GM18526 (cell line): ENCODE data around the gene CD93.

Experiments
- POLR2A ChIP-seq: IDR thresholded peaks from 3 replicates; pipeline ENCODE4 v1.6.1; 2011; ENCODE audit not compliant: insufficient read length; ENCODE audit errors: extremely low read depth

CD93 gene

GRCh38 chr20:23122796-23123655 lies 36.9 kb upstream of the CD93 start:
- no peak for TF ChIP-seq POLR2A

DNA sequence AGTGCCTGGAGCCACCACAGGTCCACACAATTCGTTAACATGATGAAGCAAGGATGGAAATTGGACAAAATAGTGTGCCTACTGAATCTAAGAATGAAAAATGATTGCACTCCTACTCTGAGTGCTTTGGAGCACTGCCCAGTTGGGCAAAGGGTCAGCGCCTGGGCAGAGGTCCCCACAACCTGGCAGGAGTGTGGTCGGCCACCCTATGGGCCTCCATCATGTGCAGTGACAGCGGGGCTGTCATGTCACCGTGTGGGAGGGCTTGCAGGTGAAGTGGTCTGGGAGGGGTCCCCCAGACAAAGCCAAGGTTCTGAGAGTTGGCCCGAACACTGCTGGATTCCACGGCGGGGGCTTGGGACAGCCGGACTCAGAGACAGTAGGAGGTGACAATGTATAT lies 36.2 kb upstream of the CD93 start:
- no peak for TF ChIP-seq POLR2A

- no peak for TF ChIP-seq POLR2A
Measured at GRCh38 chr20:23121751-23122320, 35.7 kb upstream of the CD93 start.

- TF ChIP-seq POLR2A = no peak
Measured at GRCh38 chr20:23120936-23121750, 35.0 kb upstream of the CD93 start.

- TF ChIP-seq POLR2A = no peak
Measured at GRCh38 chr20:23120261-23120660, 34.1 kb upstream of the CD93 start.

GRCh38 chr20:23119456-23120216 lies 33.5 kb upstream of the CD93 start:
- TF ChIP-seq POLR2A = no peak

DNA sequence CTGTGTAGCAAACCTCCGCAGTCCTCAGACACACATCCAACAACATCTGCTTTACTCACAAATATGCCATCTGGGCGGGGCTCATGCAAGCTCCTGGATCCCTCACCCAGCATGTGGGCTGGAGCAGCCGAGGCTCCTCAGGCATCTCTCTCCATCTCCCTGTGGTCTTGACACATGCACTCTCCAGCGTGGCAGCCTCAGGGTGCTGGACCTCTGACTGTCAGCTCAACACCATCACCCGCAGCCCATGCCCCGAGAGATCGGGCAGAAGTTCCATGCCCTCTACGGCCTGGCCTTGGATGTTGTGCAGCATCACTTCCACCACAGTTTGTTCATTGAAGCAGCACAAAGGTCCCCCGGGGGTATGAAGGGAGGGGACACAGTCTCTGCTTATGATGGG lies 32.6 kb upstream of the CD93 start:
- TF ChIP-seq POLR2A = no peak

GRCh38 chr20:23118144-23118543 lies 32.0 kb upstream of the CD93 start:
- TF ChIP-seq POLR2A = no peak

GRCh38 chr20:23117738-23118137 lies 31.6 kb upstream of the CD93 start:
- no peak for TF ChIP-seq POLR2A

- no peak for TF ChIP-seq POLR2A
Measured at GRCh38 chr20:23116311-23117089, 30.4 kb upstream of the CD93 start.

- TF ChIP-seq POLR2A = no peak
Measured at GRCh38 chr20:23115822-23116221, 29.7 kb upstream of the CD93 start.

GRCh38 chr20:23114448-23115082 lies 28.4 kb upstream of the CD93 start:
- TF ChIP-seq POLR2A = no peak

DNA sequence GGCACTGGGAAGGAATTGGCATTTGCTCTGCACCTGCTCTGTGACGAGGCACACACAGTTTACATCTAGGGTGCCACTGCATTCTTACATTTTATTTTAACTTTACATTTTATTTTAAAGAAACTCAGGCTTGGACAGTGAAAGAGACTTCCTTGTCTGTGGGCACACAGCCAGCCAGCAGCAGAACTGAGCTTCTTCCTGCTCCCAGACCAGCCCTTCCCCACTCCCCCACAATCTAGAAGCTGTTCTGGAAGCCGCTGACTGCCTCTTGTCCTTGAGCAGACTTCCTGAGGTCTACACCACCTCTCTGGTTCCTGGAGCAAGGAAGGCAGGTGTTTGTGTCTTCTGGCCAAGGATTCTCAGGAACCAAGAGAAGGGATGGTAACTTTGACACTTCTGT lies 27.9 kb upstream of the CD93 start:
- TF ChIP-seq POLR2A = no peak

DNA sequence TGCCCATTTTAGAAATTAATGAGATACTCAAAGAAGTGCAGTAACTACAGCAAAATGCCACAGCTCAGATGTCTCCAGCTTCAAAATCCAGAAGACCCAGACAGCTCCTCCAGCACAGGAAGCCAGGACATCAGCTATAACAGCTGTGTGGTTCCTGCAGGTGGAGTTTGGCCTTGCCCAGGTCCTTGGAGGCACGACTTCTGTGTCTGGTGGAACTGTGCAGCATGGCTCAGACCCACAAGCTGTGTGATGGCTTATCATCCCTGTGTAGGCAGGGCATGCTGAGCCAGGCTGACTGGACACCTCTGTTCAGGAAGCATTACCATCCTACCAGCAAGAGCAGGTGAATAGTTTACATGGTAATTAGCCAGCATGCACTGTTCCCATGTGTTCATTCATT lies 26.5 kb upstream of the CD93 start:
- TF ChIP-seq POLR2A = no peak

- TF ChIP-seq POLR2A = no peak
Measured at GRCh38 chr20:23111944-23112342, 25.8 kb upstream of the CD93 start.
